ENCODE results near the gene PSTPIP2. TPM values are rescaled to one million over a fixed set of nuclear protein-coding genes. Genes with fewer than 3 reads are reported as not detected.
"Not testable (repeated sequence)": the region's sequence is repeated elsewhere in the genome, so short reads cannot be mapped to it uniquely, and the experiment has no call there.

Gene PSTPIP2
- total RNA-seq, 2 donors from 2014 or later: 5.7 to 8.9 TPM

- no peak for DNase-seq (ENCODE audit: low spot score)
- intact Hi-C loops (cut with DNase I): loop anchor here in 1 of 2 donors (5.0 kb wide), 1 partner anchor 104 kb away; the partner anchor contains the start of gene EPG5
These were observed 1.0 kb downstream of the PSTPIP2 start for GRCh38 chr18:46070815-46071652.

- intact Hi-C loops (cut with DNase I): loop anchor here in 1 of 2 donors (5.0 kb wide), 1 partner anchor 103 kb away; the partner anchor contains the start of gene EPG5
- DNase-seq (ENCODE audit: low spot score): no peak
These were observed 1.8 kb downstream of the PSTPIP2 start for GRCh38 chr18:46070232-46070631.

GRCh38 chr18:46069524-46069923 is 2.5 kb downstream of the PSTPIP2 start:
- intact Hi-C loops (cut with DNase I): loop anchor here in 1 of 2 donors (10.0 kb wide), 1 partner anchor 75 kb away; no protein-coding TSS in a partner anchor
- no peak for DNase-seq (ENCODE audit: low spot score)

GRCh38 chr18:46068763-46069162 is 3.3 kb downstream of the PSTPIP2 start:
- intact Hi-C loops (cut with DNase I): loop anchor here in 1 of 2 donors (10.0 kb wide), 1 partner anchor 74 kb away; no protein-coding TSS in a partner anchor
- DNase-seq (ENCODE audit: low spot score): no peak

GRCh38 chr18:46067438-46068007 is 4.5 kb downstream of the PSTPIP2 start:
- DNase-seq (ENCODE audit: low spot score): no peak
- intact Hi-C loops (cut with DNase I): loop anchor here in 1 of 2 donors (10.0 kb wide), 1 partner anchor 73 kb away; no protein-coding TSS in a partner anchor

- intact Hi-C loops (cut with DNase I): loop anchor here in 1 of 2 donors (10.0 kb wide), 1 partner anchor 68 kb away; no protein-coding TSS in a partner anchor
- DNase-seq (ENCODE audit: low spot score): no peak
These were observed 9.3 kb downstream of the PSTPIP2 start for GRCh38 chr18:46062781-46063180.

- no peak for DNase-seq (ENCODE audit: low spot score)
- intact Hi-C loops (cut with DNase I): loop anchor here in 1 of 2 donors (10.0 kb wide), 1 partner anchor 67 kb away; no protein-coding TSS in a partner anchor
These were observed 10.3 kb downstream of the PSTPIP2 start for GRCh38 chr18:46061796-46062195.

GRCh38 chr18:46061387-46061786 is 10.7 kb downstream of the PSTPIP2 start:
- no peak for DNase-seq (ENCODE audit: low spot score)
- intact Hi-C loops (cut with DNase I): loop anchor here in 1 of 2 donors (10.0 kb wide), 1 partner anchor 67 kb away; no protein-coding TSS in a partner anchor

- intact Hi-C loops (cut with DNase I): loop anchor here in 1 of 2 donors (10.0 kb wide), 1 partner anchor 66 kb away; no protein-coding TSS in a partner anchor
- DNase-seq (ENCODE audit: low spot score): no peak
These were observed 11.7 kb downstream of the PSTPIP2 start for GRCh38 chr18:46060359-46060841.

- intact Hi-C loops (cut with DNase I): no loop called here
These were observed 16.2 kb downstream of the PSTPIP2 start for GRCh38 chr18:46055838-46056230.

GRCh38 chr18:46054956-46055837 is 16.9 kb downstream of the PSTPIP2 start:
- intact Hi-C loops (cut with DNase I): no loop called here
- no peak for DNase-seq (ENCODE audit: low spot score)

More at GRCh38 chr18:46055838-46056230, 16.2 kb downstream of the PSTPIP2 start:
- DNase-seq (ENCODE audit: low spot score): no peak

GRCh38 chr18:46053368-46054095 is 18.5 kb downstream of the PSTPIP2 start:
- no peak for DNase-seq (ENCODE audit: low spot score)
- intact Hi-C loops (cut with DNase I): no loop called here

GRCh38 chr18:46051731-46052461 is 20.2 kb downstream of the PSTPIP2 start:
- intact Hi-C loops (cut with DNase I): no loop called here
- DNase-seq (ENCODE audit: low spot score): no peak

GRCh38 chr18:46050268-46050667 is 21.8 kb downstream of the PSTPIP2 start:
- intact Hi-C loops (cut with DNase I): no loop called here
- DNase-seq (ENCODE audit: low spot score): no peak

- no peak for DNase-seq (ENCODE audit: low spot score)
- intact Hi-C loops (cut with DNase I): no loop called here
These were observed 23.4 kb downstream of the PSTPIP2 start for GRCh38 chr18:46048641-46049040.

GRCh38 chr18:46047369-46047768 is 24.7 kb downstream of the PSTPIP2 start:
- DNase-seq (ENCODE audit: low spot score); intact Hi-C loops (cut with DNase I): not testable (repeated sequence)

GRCh38 chr18:46046688-46047087 is 25.4 kb downstream of the PSTPIP2 start:
- DNase-seq (ENCODE audit: low spot score): no peak
- intact Hi-C loops (cut with DNase I): no loop called here

GRCh38 chr18:46046126-46046525 is 25.9 kb downstream of the PSTPIP2 start:
- intact Hi-C loops (cut with DNase I): no loop called here
- DNase-seq (ENCODE audit: low spot score): no peak
